Effector memory CD4-positive, alpha-beta T cell (primary cell): ENCODE results near the gene PRSS22.
A peak's percentile ranks its signal among the peaks of the same experiment; 100 is the strongest.

Experiments used
- DNase-seq, 3 donors: peaks; one replicate each; pipeline ENCODE4 v3.0.0-alpha.2; 2020
- H3K27ac ChIP-seq: 2 replicates; pipeline ENCODE4 v1.7.0; 2013; ENCODE audit warnings: mild to moderate bottlenecking, low read length, moderate library complexity; ENCODE audit not compliant: insufficient read depth, poor library complexity, severe bottlenecking
- H3K27me3 ChIP-seq: replicated peaks from 2 replicates; pipeline ENCODE4 v1.7.0; 2013; ENCODE audit warnings: mild to moderate bottlenecking, low read length; ENCODE audit not compliant: insufficient read depth, control insufficient read depth, poor library complexity, severe bottlenecking
- H3K36me3 ChIP-seq: 2 replicates; pipeline ENCODE4 v1.7.0; 2013; ENCODE audit warnings: mild to moderate bottlenecking, low read length, moderate library complexity; ENCODE audit not compliant: control insufficient read depth, insufficient read depth
- H3K4me1 ChIP-seq: 2 replicates; pipeline ENCODE4 v1.7.0; 2013; ENCODE audit warnings: low read length, mild to moderate bottlenecking; ENCODE audit not compliant: control insufficient read depth, insufficient read depth, poor library complexity, severe bottlenecking
- H3K4me3 ChIP-seq: 2 replicates; pipeline ENCODE4 v1.7.0; 2013; ENCODE audit warnings: low read length, low read depth, mild to moderate bottlenecking; ENCODE audit not compliant: insufficient read depth, poor library complexity, severe bottlenecking
- H3K9me3 ChIP-seq: 2 replicates; pipeline ENCODE4 v1.7.0; 2013; ENCODE audit warnings: mild to moderate bottlenecking, low read length, moderate library complexity; ENCODE audit not compliant: control insufficient read depth

PRSS22 gene

DNA sequence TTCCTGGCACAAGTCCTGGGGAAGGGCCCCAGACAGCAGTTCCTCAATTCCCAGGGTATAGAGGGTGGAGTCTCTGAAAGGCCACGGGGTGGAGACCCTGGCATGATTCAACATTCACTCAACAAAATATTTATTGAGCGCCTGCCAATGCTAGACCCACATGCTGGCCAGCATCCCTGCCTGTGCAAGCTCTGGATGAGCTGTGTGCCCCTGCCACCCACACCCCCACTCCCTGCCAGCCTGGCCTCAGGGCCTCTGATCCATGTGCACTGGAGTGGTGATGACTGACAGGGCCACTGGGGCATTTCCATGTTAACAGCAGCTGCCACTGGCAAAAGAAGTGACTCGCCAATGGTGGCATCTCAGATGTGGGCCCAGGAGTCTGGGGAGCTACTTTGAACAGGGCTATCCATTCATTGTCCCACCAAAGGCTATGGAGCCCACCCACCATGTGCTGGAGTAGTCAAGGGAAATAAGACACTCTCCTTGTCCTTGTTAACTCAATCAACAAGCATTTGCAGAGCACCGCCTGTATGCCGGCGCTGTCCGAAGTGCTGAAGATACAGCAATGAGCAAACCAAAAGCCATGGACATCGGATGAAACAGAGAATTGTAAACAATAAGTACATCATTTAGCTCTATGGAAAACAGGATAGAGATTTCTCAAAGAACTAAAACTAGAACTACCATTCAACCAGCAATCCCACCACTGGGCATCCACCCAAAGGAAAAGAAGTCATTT lies 3.0 kb upstream of the PRSS22 start:
- DNase-seq = no peak
- Histone ChIP-seq H3K36me3 (no peaks in the 10 kb centered on the region), H3K9me3 (no peaks in the 10 kb centered on the region), H3K4me3 (no peak overlapping the region), H3K27ac (no peak overlapping the region), H3K27me3 (no peaks in the 10 kb centered on the region), H3K4me1 (peaks cover 13% of the 10 kb centered on the region)

GRCh38 chr16:2859686-2860265 lies 1.8 kb upstream of the PRSS22 start:
- no peak overlapping the region for H3K27ac ChIP-seq
- peaks cover 13% of the 10 kb centered on the region for H3K4me1 ChIP-seq
- H3K27me3 ChIP-seq = no peaks in the 10 kb centered on the region
- DNase-seq = no peak
- no peaks in the 10 kb centered on the region for H3K36me3 ChIP-seq
- no peak overlapping the region for H3K4me3 ChIP-seq
- no peaks in the 10 kb centered on the region for H3K9me3 ChIP-seq

GRCh38 chr16:2858245-2859025 lies 465 bp upstream of the PRSS22 start:
- H3K27ac ChIP-seq = no peak overlapping the region
- DNase-seq = no peak
- no peaks in the 10 kb centered on the region for H3K9me3 ChIP-seq
- peaks cover 13% of the 10 kb centered on the region for H3K4me1 ChIP-seq
- no peaks in the 10 kb centered on the region for H3K27me3 ChIP-seq
- peak overlapping the region; percentile 50 for H3K4me3 ChIP-seq
- no peaks in the 10 kb centered on the region for H3K36me3 ChIP-seq

DNA sequence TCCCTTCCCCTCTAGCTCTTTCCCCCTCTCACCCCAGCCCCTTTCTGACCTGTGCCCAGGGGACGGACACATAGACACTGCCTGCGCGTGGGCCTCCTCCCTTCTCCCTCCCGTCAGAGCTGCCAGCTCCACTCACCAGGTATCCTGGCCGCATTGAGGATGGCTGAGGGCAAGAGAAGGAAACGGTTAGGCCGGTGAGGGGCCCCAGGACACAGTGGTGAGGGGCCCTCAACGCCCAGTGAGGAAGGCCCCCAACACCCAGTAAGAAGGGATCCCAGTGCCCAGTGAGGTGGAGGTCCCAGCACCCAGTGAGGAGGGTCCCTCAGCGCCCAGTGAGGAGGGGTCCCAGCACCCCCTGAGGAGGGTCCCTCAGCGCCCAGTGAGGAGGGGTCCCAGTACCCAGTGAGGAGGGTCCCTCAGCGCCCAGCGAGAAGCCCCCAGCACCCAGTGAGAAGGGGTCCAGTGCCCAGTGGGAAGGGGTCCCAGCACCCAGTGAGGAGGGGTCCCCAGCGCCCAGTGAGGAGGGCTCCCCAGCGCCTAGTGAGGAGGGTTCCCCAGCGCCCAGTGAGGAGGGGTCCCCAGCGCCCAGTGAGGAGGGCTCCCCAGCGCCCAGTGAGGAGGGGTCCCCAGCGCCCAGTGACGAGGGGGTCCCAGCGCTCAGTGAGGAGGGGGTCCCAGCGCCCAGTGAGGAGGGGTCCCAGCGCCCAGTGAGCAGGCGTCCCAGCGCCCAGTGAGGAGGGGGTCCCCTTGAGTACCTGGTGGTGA lies 1.1 kb downstream of the PRSS22 start:
- Histone ChIP-seq H3K4me1 (peaks cover 13% of the 10 kb centered on the region), H3K36me3 (no peaks in the 10 kb centered on the region), H3K27ac (no peak overlapping the region), H3K4me3 (no peak overlapping the region), H3K27me3 (no peaks in the 10 kb centered on the region), H3K9me3 (no peaks in the 10 kb centered on the region)
- DNase-seq = no peak

GRCh38 chr16:2856061-2856670 lies 1.8 kb downstream of the PRSS22 start:
- Histone ChIP-seq H3K4me1 (peaks cover 13% of the 10 kb centered on the region), H3K9me3 (no peaks in the 10 kb centered on the region), H3K27me3 (no peaks in the 10 kb centered on the region), H3K4me3 (no peak overlapping the region), H3K27ac (no peak overlapping the region), H3K36me3 (no peaks in the 10 kb centered on the region)
- DNase-seq = peak in 1 of 3 donors; percentile 23

- Histone ChIP-seq H3K27ac (no peak overlapping the region), H3K36me3 (no peaks in the 10 kb centered on the region), H3K4me1 (peaks cover 13% of the 10 kb centered on the region), H3K27me3 (no peaks in the 10 kb centered on the region), H3K9me3 (no peaks in the 10 kb centered on the region), H3K4me3 (no peak overlapping the region)
- no peak for DNase-seq
Observed at GRCh38 chr16:2855536-2855935, 2.4 kb downstream of the PRSS22 start.

GRCh38 chr16:2854700-2855309 lies 3.2 kb downstream of the PRSS22 start:
- no peak for DNase-seq
- H3K27me3 ChIP-seq = no peaks in the 10 kb centered on the region

DNA sequence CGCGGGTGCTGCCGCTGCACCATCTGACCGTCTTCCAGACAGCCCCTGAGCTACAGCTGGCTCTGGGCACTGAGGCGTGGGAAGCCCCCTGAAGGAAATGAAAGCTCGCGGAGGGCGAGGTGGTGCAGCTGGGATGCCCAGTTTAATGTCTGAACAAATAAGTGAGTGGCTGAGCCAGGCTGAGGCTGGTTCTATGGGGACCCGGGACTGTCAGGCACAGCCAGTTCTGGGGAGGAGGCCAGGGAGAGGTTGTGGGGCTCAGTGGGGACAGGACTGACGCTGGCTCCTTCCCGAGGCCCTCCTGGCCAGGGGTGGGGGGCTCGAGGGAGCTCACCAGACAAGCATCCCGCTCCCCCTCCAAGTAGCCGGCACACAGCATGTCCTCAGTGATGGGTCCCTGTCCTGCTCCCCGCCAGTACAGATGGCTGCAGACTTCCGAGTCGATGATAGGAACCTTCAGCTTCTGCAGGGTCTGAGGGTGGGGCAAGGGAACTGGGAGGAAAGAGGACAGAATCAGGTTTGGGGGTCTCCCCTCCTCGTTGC lies 4.4 kb downstream of the PRSS22 start:
- Histone ChIP-seq H3K4me3 (no peak overlapping the region), H3K4me1 (peaks cover 10% of the 10 kb centered on the region), H3K36me3 (no peaks in the 10 kb centered on the region), H3K9me3 (no peaks in the 10 kb centered on the region), H3K27ac (no peak overlapping the region), H3K27me3 (no peaks in the 10 kb centered on the region)
- DNase-seq = no peak

More at GRCh38 chr16:2854700-2855309, 3.2 kb downstream of the PRSS22 start:
- Histone ChIP-seq H3K27ac (no peak overlapping the region), H3K4me3 (no peak overlapping the region), H3K4me1 (peaks cover 13% of the 10 kb centered on the region), H3K36me3 (no peaks in the 10 kb centered on the region), H3K9me3 (no peaks in the 10 kb centered on the region)
